PFSK-1 (cell line): ENCODE data around the gene BNIP2.

Experiments
- FOXP2 ChIP-seq: optimal IDR thresholded peaks from 2 replicates; pipeline ENCODE3; 2011; ENCODE audit warnings: borderline replicate concordance, control low read depth, inconsistent platforms; ENCODE audit not compliant: insufficient read depth; ENCODE audit errors: extremely low read length, extremely low read depth
- POLR2AphosphoS5 ChIP-seq: IDR thresholded peaks from 2 replicates; pipeline ENCODE4 v1.6.1; 2012; ENCODE audit warnings: low read depth, mild to moderate bottlenecking, control low read depth, low read length, moderate library complexity
- REST ChIP-seq, 2 experiments: IDR thresholded peaks; 2 replicates each; pipeline versions ENCODE4 v1.6.1 to v1.8.0; 2011 to 2012; ENCODE audit warnings: low read depth in 2 of 2, low read length in 2 of 2, control low read depth in 1 of 2, inconsistent platforms in 1 of 2, mild to moderate bottlenecking in 1 of 2, moderate library complexity in 1 of 2; ENCODE audit not compliant: insufficient read depth in 1 of 2
- SIN3A ChIP-seq: IDR thresholded peaks from 2 replicates; pipeline ENCODE4 v1.6.1; 2012; ENCODE audit warnings: mild to moderate bottlenecking, low read length, moderate library complexity, borderline replicate concordance; ENCODE audit not compliant: insufficient read depth
- TAF1 ChIP-seq: IDR thresholded peaks from 2 replicates; pipeline ENCODE4 v1.6.1; 2012; ENCODE audit warnings: low read length, control low read depth, borderline replicate concordance; ENCODE audit not compliant: insufficient read depth

- TF ChIP-seq POLR2AphosphoS5 (no peak), TAF1 (no peak), SIN3A (no peak), REST (IDR thresholded peaks at IDR 0.05; ENCODE audit: insufficient read depth in 1 of 2, low read depth in 2 of 2, low read length in 2 of 2) (no peak), FOXP2 (no peak)
Observed at GRCh38 chr15:59738676-59739075, 49.6 kb upstream of the BNIP2 start.
